K562 (cell line): ENCODE results near the gene SHROOM3. TPM values are rescaled to one million over a fixed set of nuclear protein-coding genes. Genes with fewer than 3 reads are reported as not detected.

Source experiments
- ATAC-seq: fragments of 200-7000 bp; cut with Tn5 transposase; 3 replicates; pipeline ENCODE4 v1.9.1; 2020; ENCODE audit warnings: moderate library complexity
- BruUV-seq: library from RNA; stranded (reverse); fragments of 400-500 nt; replicated peaks from 2 replicates; lab custom pipeline; 2021; lab: Mats Ljungman, UMichigan
- CTCF ChIA-PET: fragments of 300-600 bp; formaldehyde crosslinking; extraction: SDS; loops from one replicate; lab custom pipeline; 2021; ENCODE audit warnings: low intra/inter-chr PET ratio; lab: Yijun Ruan, JAX
- POLR2A ChIA-PET: fragments of 300-600, 350-650 bp; sonication (Branson Sonifier 250); formaldehyde crosslinking; extraction: SDS; loops from one replicate; lab custom pipeline; 2021; ENCODE audit warnings: antibody characterized with exemption, inconsistent platforms; lab: Yijun Ruan, JAX
- DNase-seq, 4 experiments: peaks; one replicate each; pipeline versions ENCODE4 v3.0.0 to v3.0.0-alpha.2; 2011 to 2018; ENCODE audit warnings: low spot score in 3 of 4, mixed read lengths in 3 of 4; ENCODE audit errors: extremely low read depth in 1 of 4
- FAIRE-seq: peaks from 2 replicates; lab custom pipeline; 2011; peaks lifted over from hg19 to GRCh38; lab: Jason Lieb, UNC
- H2AFZ ChIP-seq: 2 replicates; pipeline ENCODE4 v1.6.0; 2011; ENCODE audit warnings: low read depth, low read length, control low read depth, inconsistent platforms
- H3K27ac ChIP-seq: fragments of 200-600 bp; 3 replicates; pipeline ENCODE4 v1.8.0; 2011; ENCODE audit warnings: low read depth, mild to moderate bottlenecking, control low read depth, inconsistent platforms, low read length, moderate library complexity, mixed read lengths; ENCODE audit errors: extremely low read depth
- H3K27me3 ChIP-seq, 2 experiments: fragments of 300-600 bp in 1 of 2; 2 replicates in 1 of 2; 3 replicates in 1 of 2; pipeline versions ENCODE4 v1.6.0 to v1.8.0; 2011; ENCODE audit warnings: inconsistent platforms in 2 of 2, low read length in 2 of 2, mild to moderate bottlenecking in 1 of 2, mixed read lengths in 1 of 2, moderate library complexity in 1 of 2; ENCODE audit not compliant: control insufficient read depth in 2 of 2, insufficient read depth in 2 of 2
- H3K36me3 ChIP-seq: fragments of 300-600 bp; 3 replicates; pipeline ENCODE4 v1.8.0; 2011; ENCODE audit warnings: mild to moderate bottlenecking, low read length, inconsistent platforms; ENCODE audit not compliant: control insufficient read depth, insufficient read depth
- H3K4me1 ChIP-seq, 2 experiments: fragments of 200-600 bp in 1 of 2; replicated peaks in 1 of 2; 2 replicates in 1 of 2; 3 replicates in 1 of 2; pipeline versions ENCODE4 v1.5.1 to v1.8.0; 2011; ENCODE audit warnings: inconsistent platforms in 2 of 2, low read length in 2 of 2, mild to moderate bottlenecking in 1 of 2, mixed read lengths in 1 of 2, moderate library complexity in 1 of 2; ENCODE audit not compliant: control insufficient read depth in 2 of 2, insufficient read depth in 2 of 2
- H3K4me2 ChIP-seq: 2 replicates; pipeline ENCODE4 v1.6.1; 2011; ENCODE audit warnings: low read length, control low read depth, inconsistent platforms, mixed read lengths; ENCODE audit not compliant: insufficient read depth
- H3K4me3 ChIP-seq: fragments of 200-600 bp; sonication (generic), shearing (Covaris generic); 2 replicates; pipeline ENCODE4 v1.5.1; 2016; ENCODE audit warnings: control low read depth, inconsistent platforms
- H3K79me2 ChIP-seq: fragments of 200-600 bp; 3 replicates; pipeline ENCODE4 v1.8.0; 2011; ENCODE audit warnings: low read length, inconsistent platforms; ENCODE audit not compliant: control insufficient read depth, insufficient read depth
- H3K9ac ChIP-seq, 2 experiments: 2 replicates each; pipeline versions ENCODE4 v1.6.0 to v1.6.1; 2011; ENCODE audit warnings: low read depth in 2 of 2, low read length in 2 of 2, control low read depth in 1 of 2, inconsistent platforms in 1 of 2, mild to moderate bottlenecking in 1 of 2, mixed read lengths in 1 of 2; ENCODE audit not compliant: insufficient read depth in 1 of 2
- H3K9me1 ChIP-seq: one replicate; pipeline ENCODE4 v1.6.0; 2011; ENCODE audit warnings: inconsistent platforms, mild to moderate bottlenecking, low read length, moderate library complexity; ENCODE audit not compliant: control insufficient read depth, insufficient read depth
- H3K9me3 ChIP-seq: replicated peaks from 2 replicates; pipeline ENCODE4 v1.5.1; 2011; ENCODE audit warnings: low read depth, low read length, inconsistent platforms; ENCODE audit not compliant: control insufficient read depth, insufficient read depth
- H4K20me1 ChIP-seq: replicated peaks from 2 replicates; pipeline ENCODE4 v1.6.1; 2011; ENCODE audit warnings: low read length, inconsistent platforms, mixed read lengths; ENCODE audit not compliant: control insufficient read depth, insufficient read depth
- IRF2 ChIP-seq: sonication (generic); formaldehyde crosslinking; IDR thresholded peaks from 2 replicates; pipeline ENCODE4 v1.8.1; 2022; ENCODE audit warnings: mild to moderate bottlenecking, missing genetic modification reagents
- NBN ChIP-seq: fragments of 450-650 bp; IDR thresholded peaks from 2 replicates; pipeline ENCODE4 v1.6.1; 2016; ENCODE audit warnings: low read depth, mild to moderate bottlenecking
- NRF1 ChIP-seq, 2 experiments: fragments of 450-650 bp; IDR thresholded peaks in 1 of 2; conservative IDR thresholded peaks in 1 of 2; 2 replicates each; pipeline ENCODE4 v1.6.1; 2014; ENCODE audit warnings: mild to moderate bottlenecking in 2 of 2
- SIRT6 ChIP-seq: IDR thresholded peaks from one replicate; pipeline ENCODE4 v1.6.1; 2012; ENCODE audit warnings: low read depth, mild to moderate bottlenecking, control low read depth, inconsistent platforms, low read length, moderate library complexity
- ZBTB9 ChIP-seq: fragments of 450-650 bp; formaldehyde crosslinking; IDR thresholded peaks from 2 replicates; pipeline ENCODE4 v1.4.0; 2020; ENCODE audit warnings: mild to moderate bottlenecking, moderate library complexity
- ZFP30 ChIP-seq: fragments of 250-450 bp; sonication (Bioruptor Pico); IDR thresholded peaks from 2 replicates; pipeline ENCODE4 v1.8.0; 2022; ENCODE audit warnings: moderate library complexity, mild to moderate bottlenecking, inconsistent platforms, borderline replicate concordance
- ZNF408 ChIP-seq: fragments of 250-450 bp; sonication (Bioruptor Pico); IDR thresholded peaks from 2 replicates; pipeline ENCODE4 v1.4.0; 2020; ENCODE audit warnings: low read depth, mild to moderate bottlenecking, moderate library complexity
- ZNF644 ChIP-seq: fragments of 200-800 bp; sonication (Bioruptor generic); IDR thresholded peaks from 2 replicates; pipeline ENCODE4 v1.6.1; 2016; ENCODE audit warnings: low read depth, missing genetic modification characterization, missing compliant biosample characterization
- WGBS: fragments of 100-300 bp; shearing (Covaris generic); methylation state at CpG from one replicate; pipeline ENCODE4 v1.1.6; 2016; ENCODE audit warnings: low coverage, mixed read lengths; ENCODE audit not compliant: insufficient coverage; ENCODE audit errors: missing lambda C conversion rate; 5-methylcytosine and 5-hydroxymethylcytosine counted together
- in situ Hi-C: fragments of 300-500 bp; cut with MboI; formaldehyde crosslinking; loops from 4 replicates; pipeline ENCODE4 v1.15.0; 2018; ENCODE audit warnings: inconsistent platforms, mixed read lengths
- intact Hi-C: fragments of 100-400 bp; cut with micrococcal nuclease; formaldehyde crosslinking; loops from 2 replicates; pipeline ENCODE4 v1.14.2; 2022
- polyA plus RNA-seq, 8 experiments: library from polyadenylated mRNA; depleted of rRNA in 4 of 8; stranded (reverse) in 5 of 8; unstranded in 3 of 8; fragments of >200 nt; fragmentation: Nextera tagmentation in 2 of 8; fragmentation: Illumina TruSeq in 1 of 8; extraction: Ambion mirVana in 2 of 8; extraction: Trizol in 1 of 8; gene quantifications; 2 replicates each; pipeline versions ENCODE4 v1.2.1 to v1.2.3, GENCODE V29; 2011 to 2014; ENCODE audit warnings: inconsistent platforms in 1 of 8, missing spikeins in 1 of 8
- total RNA-seq, 7 experiments: library from RNA; depleted of rRNA in 6 of 7; stranded (reverse); fragments of >200 nt in 6 of 7; fragmentation: Illumina TruSeq in 2 of 7; extraction: Trizol in 2 of 7; gene quantifications; 2 replicates each; pipeline versions ENCODE4 v1.2.1 to v1.2.3, GENCODE V29; 2011 to 2021; ENCODE audit warnings: low replicate concordance in 1 of 7

The SHROOM3 gene
- total and polyA plus RNA-seq, 9 of the 15 experiments (the other 6 are each of a cell fraction or from before 2014, with no cell fraction given), result 0.01 to 0.07 TPM; not detected in 7

- no peak for ATAC-seq
- H3K4me1 ChIP-seq, result peaks cover 0 to 6% of the 10 kb centered on the region in 2 experiments; a peak in 2 of 5 replicates
- BruUV-seq, result no TSS peak
- intact Hi-C loops, result no loop called here
- CTCF ChIA-PET, result no interaction called here
- H3K4me2 ChIP-seq, result no peak overlapping the region
- no peak for DNase-seq
- in situ Hi-C loops, result no loop called here
- no peaks in the 10 kb centered on the region for H3K36me3 ChIP-seq
- H3K79me2 ChIP-seq, result no peaks in the 10 kb centered on the region
- H3K9ac ChIP-seq, result no peak overlapping the region
- H3K9me1 ChIP-seq, result no peaks in the 10 kb centered on the region
- H3K9me3 ChIP-seq, result no peaks in the 10 kb centered on the region
- no peak for TF ChIP-seq ZNF644 (tag)
- TF ChIP-seq ZNF408 (CRISPR knock-in tag), result no peak
- TF ChIP-seq NRF1 (conservative IDR thresholded peaks at IDR 0.05 in 1 of 2, IDR thresholded peaks at IDR 0.05 in 1 of 2), result no peak
- TF ChIP-seq ZFP30, result no peak
- no peak for TF ChIP-seq ZBTB9 (CRISPR knock-in tag)
- no peak for TF ChIP-seq IRF2 (CRISPR knock-in tag)
- TF ChIP-seq SIRT6, result no peak
- TF ChIP-seq NBN, result no peak
- no peak overlapping the region for H3K27ac ChIP-seq
- no peaks in the 10 kb centered on the region for H4K20me1 ChIP-seq
- FAIRE-seq, result no peak
- peaks cover 12 to 27% of the 10 kb centered on the region in 2 experiments; a peak in 4 of 5 replicates for H3K27me3 ChIP-seq
- no peak overlapping the region for H3K4me3 ChIP-seq
- POLR2A ChIA-PET, result no interaction called here
- WGBS, result 2% methylated on average over 4 of the region's 4 CpGs
- no peak overlapping the region for H2AFZ ChIP-seq
These were observed 146.3 kb downstream of the SHROOM3 start for GRCh38 chr4:76581077-76581962.
